Measurements from ENCODE around the gene TRIM63.

TRIM63 gene

DNA sequence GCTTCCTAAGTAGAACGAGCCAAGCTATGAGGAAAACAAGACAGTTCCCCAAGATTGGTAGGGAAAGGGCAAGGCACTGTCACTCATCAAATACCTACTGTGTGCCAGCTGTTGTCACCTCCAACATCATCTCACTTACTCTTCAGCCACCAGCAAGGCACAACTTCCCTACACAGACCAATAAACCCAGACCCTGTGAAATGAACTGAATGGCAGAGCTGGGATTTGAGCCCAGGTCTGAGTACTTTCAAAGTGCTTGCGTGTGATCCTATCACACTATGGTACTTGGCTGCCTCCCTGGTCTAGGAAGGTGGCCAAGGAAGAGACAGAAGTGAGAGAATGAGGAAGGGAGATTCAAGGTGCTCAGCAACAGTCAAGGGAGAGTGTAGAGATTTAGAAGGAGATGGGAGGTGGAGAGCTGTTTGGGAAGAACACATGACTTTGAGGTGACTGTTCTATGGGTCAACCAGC is 16.7 kb upstream of the TRIM63 start:
- DNase-seq: no peak

DNA sequence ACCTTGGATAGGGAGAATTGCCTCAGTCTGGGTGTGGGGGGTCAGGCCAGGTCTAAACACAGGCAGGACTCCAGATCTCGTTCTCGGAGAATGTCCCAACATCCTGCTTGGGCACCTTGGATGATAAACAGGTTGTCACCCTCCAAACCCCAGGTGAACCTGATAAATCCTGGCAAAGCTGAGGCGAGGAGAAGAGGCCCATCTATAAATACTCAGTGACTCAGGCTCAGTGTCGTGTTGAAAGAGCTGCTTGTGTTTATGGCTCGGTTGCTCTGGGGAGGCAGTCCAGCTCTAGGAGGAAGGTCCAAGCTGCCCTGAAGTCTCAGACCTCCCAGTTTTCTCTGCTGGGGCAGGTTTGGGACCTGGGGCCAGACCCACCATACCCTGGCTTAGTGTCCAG is 15.8 kb upstream of the TRIM63 start:
- DNase-seq: no peak

DNA sequence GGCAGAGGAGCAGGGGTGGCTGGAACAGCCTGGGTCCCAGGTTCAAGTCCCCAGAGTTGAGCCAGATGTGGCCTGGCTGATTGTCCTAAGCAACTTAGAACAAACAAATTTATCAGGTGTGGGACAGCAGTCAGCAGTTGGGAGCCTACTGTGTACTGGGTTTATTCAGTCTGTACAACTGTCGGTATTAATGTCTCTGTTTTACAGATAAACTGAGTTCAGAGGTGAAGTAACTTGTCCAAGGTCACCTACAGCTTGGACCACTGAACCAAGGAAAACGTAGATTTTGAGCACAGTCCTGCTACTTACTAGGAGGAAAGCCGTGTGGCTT is 14.6 kb upstream of the TRIM63 start:
- DNase-seq: no peak

DNA sequence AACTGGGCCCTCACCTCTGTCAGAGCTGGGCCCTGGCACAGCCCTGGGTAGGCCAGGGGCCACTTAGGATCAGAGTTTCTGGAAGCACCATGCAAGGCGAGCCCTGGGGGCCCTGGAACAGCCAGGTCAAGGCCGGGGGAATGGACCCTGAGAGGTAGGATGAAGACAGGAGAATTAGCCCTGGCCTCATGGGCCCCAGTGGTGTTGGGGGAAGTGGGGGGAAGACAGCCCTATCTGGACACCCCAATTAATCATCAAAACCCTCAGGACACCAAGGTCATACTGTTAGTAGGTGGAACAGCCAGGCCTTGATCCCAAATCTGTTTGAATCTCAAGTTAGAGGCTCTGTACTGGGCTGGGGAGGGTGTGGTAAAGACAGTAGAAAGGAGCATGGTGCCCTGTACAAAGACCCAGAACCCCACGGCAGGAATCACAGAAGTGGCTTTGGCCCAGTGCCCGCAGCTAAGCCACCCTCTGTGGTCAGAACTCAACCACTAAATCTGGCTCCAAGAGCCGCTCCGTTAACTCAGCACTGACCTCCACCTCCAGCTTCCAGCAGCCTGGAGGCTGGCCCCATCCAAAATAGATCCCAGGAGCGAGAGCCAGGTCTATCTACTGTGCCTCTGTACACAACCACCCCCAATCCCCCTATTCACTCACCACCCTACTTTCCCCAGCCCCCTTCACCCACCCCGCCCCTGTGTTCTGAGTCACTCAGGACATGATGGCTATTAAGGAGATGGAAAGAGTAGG is 14.0 kb upstream of the TRIM63 start:
- DNase-seq: no peak

DNA sequence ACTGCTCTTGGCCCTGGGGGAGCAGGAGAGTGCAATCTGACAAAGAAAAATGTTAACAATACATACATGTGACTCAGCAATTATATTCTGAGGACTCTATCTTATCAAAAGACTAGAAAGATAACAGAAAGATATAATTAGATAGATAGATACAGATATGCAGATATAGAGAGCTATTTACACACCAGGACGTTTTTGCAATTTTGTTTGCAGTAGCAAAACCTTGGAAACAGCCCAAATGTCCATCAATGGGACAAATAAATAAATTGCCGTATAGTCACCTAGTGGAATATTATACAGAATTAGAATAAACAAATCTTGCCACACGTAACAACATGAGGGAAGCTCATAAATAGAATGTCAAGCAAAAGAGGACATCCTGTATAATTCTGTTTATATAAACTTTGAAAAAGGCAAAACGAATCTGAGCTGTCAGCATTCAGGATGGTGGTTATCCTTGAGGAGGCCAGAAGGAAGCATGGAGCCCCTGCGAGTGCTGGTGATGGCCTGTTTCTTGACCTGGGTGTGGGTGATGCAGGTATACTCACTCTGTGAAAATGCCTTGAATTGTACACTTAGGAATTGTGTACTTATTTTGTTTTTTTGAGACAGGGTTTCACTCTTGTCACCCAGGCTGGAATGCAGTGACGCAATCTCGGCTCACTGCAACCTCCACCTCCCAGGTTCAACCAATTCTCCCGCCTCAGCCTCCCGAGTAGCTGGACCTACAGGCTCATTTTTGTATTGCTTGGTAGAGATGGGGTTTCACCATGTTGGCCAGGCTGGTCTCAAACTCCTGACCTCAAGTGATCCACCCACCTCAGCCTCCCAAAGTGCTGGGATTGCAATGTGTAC is 12.8 kb upstream of the TRIM63 start:
- DNase-seq: no peak

DNA sequence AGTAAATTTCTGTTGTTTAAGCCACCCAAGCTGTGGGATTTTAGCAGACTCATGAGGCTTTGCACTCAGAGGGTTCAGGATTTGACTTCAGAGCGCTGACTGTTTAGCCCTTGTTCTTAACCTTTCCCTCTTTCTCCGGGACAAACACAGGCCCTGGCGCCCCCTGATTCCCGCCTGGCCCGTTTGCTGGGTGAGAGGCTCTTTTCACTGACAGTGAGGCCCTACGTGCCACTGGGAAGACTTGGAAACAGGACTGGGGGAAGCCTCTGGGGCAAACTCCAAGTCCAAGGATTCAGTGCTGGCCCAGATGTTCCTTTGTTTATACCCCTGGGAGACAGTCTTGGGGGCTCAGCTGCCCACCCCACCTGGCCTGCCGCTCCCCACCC is 11.7 kb upstream of the TRIM63 start:
- no peak for DNase-seq

DNA sequence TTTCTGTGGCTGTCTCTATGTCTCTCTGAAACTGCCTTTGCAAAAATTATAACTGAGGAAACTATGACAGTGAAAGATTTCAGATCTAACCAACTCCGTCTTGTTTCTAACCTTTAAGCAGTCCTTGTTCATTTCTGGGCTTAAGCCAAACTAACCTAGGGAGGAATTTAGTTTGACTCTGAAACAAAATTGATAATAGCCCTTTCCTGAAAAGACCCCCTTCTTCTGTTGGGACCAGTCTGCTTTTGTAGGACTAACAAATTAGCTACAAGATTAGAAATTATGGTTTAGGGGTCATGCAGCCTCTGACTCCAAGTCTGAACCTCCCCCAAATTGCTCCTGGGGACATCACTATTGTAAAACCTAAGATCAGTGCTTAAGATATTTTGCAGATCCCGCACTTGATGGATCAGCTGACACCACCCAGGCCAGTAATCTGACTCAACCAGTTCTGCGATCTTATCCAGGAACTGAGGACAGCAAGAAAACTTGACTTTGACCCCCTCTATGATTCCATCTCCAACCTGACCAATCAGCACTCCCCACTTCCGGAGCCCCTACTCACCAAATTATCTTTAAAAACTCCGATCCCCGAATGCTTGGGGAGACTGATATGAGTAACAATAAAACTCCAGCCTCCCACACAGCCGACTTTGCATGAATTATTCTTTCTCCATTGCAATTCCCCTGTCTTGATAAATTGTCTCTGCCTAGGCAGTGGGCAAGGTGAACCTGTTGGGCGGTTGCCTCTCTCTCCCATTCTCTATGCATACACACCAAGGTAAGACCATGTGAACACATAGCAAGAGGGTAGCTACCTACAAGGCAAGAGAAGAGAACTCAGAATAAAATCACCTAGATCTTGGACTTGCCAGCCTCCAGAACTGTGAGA is 11.1 kb upstream of the TRIM63 start:
- no peak for DNase-seq

DNA sequence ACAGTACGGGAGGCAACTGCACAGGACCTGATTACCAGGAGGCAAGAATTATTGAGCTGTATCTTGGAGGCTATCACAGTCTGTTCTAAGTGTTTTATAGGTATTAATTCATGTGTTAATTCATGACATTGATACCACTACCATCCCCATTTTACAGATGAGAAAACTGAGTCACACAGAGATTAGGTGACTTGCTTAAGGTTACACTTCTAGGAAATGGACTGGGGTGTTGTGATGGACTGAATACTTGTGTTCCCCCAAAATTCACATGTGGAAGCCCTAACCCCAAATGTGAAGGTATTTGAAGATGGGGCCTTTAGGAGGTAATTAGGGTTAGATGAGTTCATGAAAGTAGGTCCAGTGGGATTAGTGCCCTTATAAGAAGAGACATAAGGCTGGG is 10.1 kb upstream of the TRIM63 start:
- DNase-seq: no peak

DNA sequence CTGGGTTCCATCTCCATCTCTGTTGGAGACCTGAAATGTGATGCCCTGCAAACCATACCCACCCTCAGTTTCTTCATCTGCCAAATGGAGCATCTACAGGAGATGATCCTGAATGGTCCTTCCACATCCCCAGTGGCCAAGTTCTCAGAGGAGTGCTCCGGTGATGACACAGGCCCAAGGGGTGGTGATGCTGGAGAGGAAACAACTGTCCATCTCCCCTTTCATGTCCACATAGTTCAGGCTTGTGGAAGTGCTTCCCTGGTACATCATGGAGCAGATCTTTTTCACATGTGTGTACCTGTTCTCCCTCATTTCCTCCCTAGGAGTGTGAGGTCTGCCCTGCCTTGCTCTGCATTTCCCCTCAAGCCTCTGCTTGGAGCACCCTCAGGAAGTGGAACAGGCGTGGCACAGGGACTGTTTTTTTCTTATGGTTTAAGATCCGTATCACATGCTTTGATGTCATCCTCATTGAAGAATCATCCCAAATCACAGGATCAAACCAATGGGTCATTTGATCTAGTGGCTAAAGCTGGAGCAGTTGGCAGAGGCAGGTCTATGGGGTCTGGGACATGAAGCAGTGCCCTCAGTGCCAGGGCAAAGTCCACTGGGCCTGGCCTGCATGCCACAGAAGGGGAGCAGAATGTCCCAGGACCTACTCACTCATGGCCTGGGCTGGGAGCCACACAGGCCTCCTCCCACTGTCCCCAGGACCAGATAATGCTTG is 8.2 kb upstream of the TRIM63 start:
- no peak for DNase-seq

DNA sequence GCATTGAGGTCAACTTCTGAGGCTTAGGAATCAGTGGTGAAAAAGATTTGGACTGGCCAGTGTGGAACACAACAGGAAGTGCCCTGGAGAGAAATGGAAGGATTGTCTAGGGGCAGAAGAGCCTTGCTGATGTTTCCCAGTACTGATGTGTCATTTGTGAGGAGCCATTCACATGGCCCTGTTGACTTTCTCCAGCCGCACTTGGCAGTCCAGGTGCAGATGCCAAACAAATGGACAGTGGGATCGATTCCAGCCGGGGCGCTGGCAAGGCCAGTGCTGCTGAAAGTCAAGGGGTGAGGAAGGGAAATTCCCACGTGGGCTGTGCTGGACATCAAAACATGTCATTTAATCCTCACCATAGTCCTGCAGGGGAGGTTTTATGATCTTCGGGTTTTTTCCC is 4.9 kb upstream of the TRIM63 start:
- DNase-seq: no peak

DNA sequence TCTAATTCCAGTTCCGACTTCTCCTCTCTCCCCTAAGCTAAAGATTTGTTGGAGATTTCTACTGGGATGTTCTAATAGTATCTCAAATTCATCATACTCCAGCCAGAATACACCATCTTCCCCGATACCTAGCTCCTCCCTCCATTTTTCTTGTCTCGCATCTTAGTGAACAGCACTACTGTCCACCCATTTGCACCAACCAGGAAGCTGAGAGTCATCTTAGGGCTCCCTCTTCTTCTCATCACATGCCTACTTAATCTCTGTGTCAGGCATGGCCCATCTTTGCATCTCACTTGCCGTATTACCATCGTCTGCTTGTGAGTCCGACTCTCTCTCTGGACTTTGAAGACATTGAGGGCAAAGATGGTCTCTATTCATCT is 3.5 kb upstream of the TRIM63 start:
- no peak for DNase-seq

DNA sequence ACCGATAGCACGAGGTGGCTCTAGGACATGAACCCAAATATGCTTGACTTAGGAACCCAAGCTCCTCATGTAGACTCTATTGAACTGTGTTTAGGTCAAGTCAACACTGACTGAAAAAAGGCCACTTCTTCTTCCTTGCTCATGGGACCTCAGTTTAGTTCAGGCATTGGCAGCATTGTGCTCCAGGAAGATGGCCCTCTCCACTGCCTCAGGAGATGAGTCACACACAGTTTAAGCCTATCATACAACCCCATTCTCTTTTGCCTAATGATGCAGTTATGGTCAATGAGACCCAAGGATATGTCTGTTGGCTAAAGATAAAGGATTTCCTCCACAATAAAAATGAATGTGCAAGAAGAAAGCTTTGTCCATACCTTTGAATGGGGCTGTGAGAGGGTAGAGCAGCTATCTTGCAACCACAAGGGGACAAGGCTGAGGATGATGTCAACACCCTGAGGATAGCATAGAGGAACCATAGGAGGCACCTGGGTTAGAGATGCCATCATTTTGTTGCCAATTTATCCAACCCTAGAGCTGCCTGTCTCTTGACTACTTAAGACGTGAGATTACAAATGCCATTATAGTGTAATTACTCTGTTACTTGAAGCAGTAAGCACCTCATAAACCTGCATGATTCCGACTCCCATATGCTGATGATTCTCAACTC is 3.0 kb upstream of the TRIM63 start:
- DNase-seq: no peak

DNA sequence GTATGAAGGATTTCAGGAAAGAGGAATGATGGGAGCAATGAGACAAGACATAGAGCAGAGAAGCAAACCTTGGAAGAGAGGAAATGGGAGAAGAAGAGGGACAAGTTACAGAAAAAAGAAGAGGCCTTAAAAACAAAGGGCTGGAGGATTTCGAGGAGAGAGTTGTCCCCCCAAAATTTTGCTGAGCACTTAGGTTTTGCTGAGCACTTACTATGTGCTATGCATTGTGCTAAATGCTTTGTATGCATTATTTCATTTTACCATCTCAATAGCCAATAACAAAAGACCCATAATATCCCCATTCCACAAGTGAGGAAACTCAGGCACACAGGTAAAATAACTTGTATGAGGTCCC is 2.5 kb upstream of the TRIM63 start:
- DNase-seq: no peak

DNA sequence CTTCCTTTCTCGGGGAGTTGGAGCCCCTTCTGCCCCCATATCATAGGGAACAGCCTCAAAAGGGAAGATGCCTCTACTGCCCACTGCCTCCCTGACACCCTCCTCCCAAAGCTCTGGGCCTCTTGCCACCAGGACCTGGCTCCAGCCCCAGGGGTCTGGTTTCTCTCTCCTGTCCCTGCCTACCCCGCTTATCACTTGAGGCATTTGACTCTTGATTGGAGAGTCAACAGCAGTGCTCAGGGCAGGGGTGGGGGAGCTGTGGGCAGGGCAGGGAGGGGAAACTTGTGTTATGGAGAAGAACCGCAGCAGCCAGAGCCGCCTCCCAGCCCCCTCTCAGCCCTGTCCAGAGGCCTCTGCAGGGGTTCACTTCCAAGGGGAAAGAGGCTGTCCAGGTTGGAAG is 573 bp downstream of the TRIM63 start:
- no peak for DNase-seq

DNA sequence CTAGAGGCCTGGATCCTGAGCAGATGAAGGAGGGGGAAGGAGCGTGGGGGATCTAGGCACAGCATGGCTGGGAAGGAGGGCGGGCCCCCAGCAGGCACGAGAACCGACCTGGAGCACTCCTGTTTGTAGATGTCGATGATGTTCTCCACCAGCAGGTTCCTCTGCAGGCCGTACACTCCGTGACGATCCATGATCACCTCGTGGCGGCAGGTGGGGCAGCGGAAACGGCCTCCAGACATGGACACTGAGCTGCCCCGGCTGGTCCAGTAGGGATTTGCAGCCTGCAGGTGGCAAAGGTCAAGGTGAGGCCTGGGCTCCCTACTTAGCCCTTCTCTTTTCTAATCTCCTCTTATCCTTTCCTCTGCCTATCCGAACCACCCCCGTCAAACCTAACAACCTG is 1.3 kb downstream of the TRIM63 start:
- no peak for DNase-seq

DNA sequence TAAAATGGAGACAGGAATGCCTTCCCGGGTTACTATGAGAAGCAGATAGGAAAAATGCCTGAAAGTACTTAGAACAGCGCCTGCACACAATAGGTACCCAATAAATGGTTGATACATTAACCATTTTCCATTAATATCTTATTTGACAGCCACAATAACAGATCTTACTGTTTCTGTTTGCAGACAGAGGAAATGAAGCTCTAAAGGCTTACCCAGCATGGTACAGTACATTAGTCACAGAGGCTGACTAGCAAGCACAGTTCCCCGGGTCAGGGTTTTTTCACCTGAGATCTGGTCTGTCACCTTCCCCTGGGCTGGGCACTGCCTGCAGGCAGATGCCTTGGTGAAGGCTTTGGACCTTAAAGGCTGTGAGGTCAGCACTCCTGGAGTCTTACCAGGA is 2.9 kb downstream of the TRIM63 start:
- no peak for DNase-seq

DNA sequence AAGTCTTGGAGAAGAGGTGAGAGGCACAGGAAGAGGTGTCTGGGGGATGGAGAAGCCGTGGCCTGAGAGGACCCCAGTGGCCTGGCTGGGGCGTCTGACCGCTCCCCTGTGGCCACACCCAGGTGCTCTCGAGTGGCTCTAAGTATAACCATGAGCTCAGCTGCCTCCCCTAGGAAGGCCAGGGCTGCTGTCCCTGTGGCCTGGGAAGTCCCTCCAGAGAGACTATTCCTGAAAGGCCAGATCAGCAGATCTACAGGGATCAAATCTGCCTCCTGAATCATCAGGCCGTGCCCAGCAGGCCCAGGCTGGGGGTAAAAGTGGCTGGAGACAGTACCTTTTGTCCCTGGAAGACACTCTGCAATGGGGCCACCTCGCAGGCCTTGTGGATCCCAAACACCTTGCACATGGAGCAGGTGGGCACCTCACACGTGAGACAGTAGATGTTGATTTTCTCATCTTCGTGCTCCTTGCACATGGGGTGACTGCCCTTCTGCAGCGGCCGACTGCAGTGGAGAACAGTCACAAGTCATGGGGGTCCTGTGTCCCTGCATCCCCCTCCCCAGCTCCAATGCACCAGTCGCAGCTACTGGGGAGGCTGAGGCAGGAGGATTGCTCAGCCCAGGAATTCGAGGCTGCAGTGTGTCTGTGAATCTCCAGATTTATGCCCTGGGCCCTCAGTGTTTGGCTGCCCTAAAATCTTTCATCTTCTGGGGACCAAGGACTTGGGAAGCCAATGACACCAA is 6.4 kb downstream of the TRIM63 start:
- no peak for DNase-seq

DNA sequence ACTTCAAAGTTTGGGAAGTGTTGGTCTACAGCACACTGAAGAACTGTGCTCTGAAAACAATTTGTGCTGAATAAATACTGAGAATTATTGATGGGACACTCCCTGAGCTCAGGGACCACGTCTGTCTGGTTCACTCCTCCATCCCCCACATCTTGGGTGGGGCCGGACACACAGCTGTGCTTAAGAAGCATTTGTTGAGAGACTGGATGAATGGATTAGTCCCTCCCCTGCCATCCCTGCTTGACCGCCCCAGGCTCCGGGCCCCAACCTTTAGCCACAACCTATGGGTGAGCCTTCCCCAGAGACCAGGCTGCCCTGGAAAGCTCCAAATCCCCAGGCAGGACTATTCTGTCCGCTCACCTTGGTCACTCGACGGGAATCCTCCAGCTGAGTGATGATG is 7.5 kb downstream of the TRIM63 start:
- no peak for DNase-seq

DNA sequence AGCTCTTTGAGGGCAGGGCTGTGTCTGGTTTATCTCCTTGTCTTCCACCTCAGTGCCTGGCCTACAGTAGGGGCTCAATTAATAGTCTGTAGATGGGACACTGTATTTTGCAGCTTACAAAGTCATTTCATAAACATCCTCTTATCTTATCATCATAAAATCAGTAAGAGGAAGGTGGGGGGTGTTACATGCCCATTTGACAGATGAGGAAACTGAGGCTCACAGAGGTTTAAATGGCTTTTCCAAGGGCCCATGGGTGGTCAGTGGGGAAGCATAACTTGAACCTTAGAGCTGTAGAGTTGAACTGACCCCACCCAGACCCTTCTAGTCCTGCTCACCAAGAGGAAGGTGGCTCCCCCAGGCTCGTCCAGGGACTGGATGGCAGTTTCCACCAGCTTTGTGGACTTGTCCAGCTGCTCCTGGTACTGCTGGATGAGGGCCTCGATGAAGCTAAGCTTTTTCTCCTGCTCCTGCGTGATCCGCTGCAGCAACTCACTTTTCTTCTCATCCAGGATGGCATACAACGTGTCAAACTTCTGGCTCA is 9.3 kb downstream of the TRIM63 start:
- DNase-seq: no peak

DNA sequence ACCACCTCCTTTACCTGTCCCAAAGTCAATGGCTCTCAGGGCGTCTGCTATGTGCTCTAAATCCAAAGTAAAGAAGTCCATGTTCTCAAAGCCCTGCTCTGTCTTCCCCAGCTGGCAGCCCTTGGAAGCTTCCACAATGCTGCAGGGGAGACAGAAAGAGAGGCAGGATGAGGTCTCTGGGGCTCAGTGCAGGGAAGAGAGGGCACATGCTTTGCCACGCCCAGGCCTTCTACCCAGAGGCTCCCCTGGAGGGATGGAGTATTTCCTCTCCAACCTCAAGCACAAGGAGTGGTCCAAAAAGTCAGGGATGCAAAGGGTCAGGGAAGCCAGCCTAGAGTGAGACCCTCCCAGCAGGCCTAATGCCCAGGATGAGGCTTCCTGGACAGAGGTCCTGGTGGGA is 10.2 kb downstream of the TRIM63 start:
- DNase-seq: no peak

DNA sequence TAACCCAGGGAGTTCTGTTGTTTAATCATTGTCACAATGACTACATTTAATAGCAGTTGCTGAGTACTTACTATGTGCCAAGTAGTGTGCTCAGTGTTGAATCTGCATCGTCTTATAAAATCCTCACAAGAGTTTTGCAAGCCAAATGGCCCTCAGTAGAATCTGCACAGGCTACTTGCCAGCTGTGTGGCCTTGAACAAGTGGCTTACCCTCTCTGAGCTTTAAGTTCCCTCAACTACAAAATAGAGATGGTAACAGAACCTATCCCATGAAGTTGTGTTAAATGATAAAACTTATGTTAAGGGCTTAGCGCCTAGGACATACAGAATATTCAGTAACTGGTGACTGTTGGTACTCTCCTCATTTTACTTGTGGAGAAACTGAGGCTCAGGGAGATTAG is 12.4 kb downstream of the TRIM63 start:
- DNase-seq: no peak
